Subcutaneous abdominal adipose tissue (tissue), 5 donors: ENCODE data around the gene RCAN2.

Experiments
- H3K27ac ChIP-seq: one replicate; pipeline ENCODE4 v1.7.0; 2013; ENCODE audit warnings: low read depth, mild to moderate bottlenecking, inconsistent platforms, low read length, moderate library complexity
- H3K27me3 ChIP-seq, 5 donors: one replicate each; pipeline ENCODE4 v1.7.0; 2013; ENCODE audit warnings: low read length in 5 of 5, inconsistent platforms in 1 of 5; ENCODE audit not compliant: control insufficient read depth in 5 of 5, insufficient read depth in 4 of 5
- H3K36me3 ChIP-seq, 5 donors: one replicate each; pipeline ENCODE4 v1.7.0; 2013; ENCODE audit warnings: low read length in 5 of 5; ENCODE audit not compliant: control insufficient read depth in 5 of 5, insufficient read depth in 5 of 5
- H3K4me1 ChIP-seq, 5 donors: one replicate each; pipeline ENCODE4 v1.7.0; 2013; ENCODE audit warnings: low read length in 5 of 5, mild to moderate bottlenecking in 3 of 5, moderate library complexity in 1 of 5; ENCODE audit not compliant: control insufficient read depth in 5 of 5, insufficient read depth in 5 of 5
- H3K4me3 ChIP-seq, 5 donors: one replicate each; pipeline ENCODE4 v1.7.0; 2013; ENCODE audit warnings: low read length in 5 of 5, low read depth in 1 of 5
- H3K9ac ChIP-seq, 5 donors: one replicate each; pipeline ENCODE4 v1.7.0; 2013; ENCODE audit warnings: low read length in 5 of 5, mild to moderate bottlenecking in 4 of 5, moderate library complexity in 3 of 5
- H3K9me3 ChIP-seq, 5 donors: one replicate each; pipeline ENCODE4 v1.7.0; 2013; ENCODE audit warnings: low read length in 5 of 5; ENCODE audit not compliant: control insufficient read depth in 5 of 5
- donor health status: healthy.
- donor health status: healthy.
- donor health status: healthy.
- donor health status: healthy.
- donor health status: healthy.

Gene RCAN2

GRCh38 chr6:46218457-46218856, 272.8 kb downstream of the RCAN2 start:
- H3K36me3 ChIP-seq = no peaks in the 10 kb centered on the region
- H3K4me3 ChIP-seq = no peak overlapping the region
- no peak overlapping the region for H3K9ac ChIP-seq
- H3K27me3 ChIP-seq = no peaks in the 10 kb centered on the region
- H3K9me3 ChIP-seq = no peaks in the 10 kb centered on the region
- peaks cover 0 to 10% (median 0%) of the 10 kb centered on the region in 5 donors for H3K4me1 ChIP-seq
- H3K27ac ChIP-seq = no peak overlapping the region

- Histone ChIP-seq H3K4me1 (peaks cover 0 to 9% (median 0%) of the 10 kb centered on the region in 5 donors), H3K9me3 (no peaks in the 10 kb centered on the region), H3K27ac (no peak overlapping the region), H3K36me3 (no peaks in the 10 kb centered on the region), H3K9ac (no peak overlapping the region), H3K4me3 (no peak overlapping the region), H3K27me3 (no peaks in the 10 kb centered on the region)
Observed at GRCh38 chr6:46217671-46218131, 273.5 kb downstream of the RCAN2 start.

GRCh38 chr6:46216879-46217278, 274.4 kb downstream of the RCAN2 start:
- Histone ChIP-seq H3K4me1 (peaks cover 0 to 3% (median 0%) of the 10 kb centered on the region in 5 donors), H3K36me3 (no peaks in the 10 kb centered on the region)

DNA sequence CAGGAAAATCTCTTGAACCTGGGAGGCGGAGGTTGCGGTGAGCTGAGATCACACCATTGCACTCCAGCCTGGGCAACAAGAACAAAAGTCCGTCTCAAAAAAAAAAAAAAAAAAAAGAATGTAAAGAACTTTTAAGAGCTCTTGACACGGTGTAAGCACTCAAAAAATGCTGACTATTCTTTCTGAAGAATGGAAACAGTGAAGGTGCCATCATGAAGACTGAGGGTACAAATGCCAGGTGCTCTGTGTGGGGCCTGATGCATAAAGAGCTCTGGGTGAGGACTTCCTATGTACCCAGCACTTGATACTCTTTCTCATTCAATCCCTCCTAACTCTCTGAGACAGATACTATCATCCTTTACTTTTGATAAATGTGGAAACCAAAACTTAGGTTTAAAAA, 275.5 kb downstream of the RCAN2 start:
- Histone ChIP-seq H3K9ac (no peak overlapping the region), H3K27ac (no peak overlapping the region), H3K9me3 (no peaks in the 10 kb centered on the region), H3K27me3 (no peaks in the 10 kb centered on the region), H3K4me1 (no peaks in the 10 kb centered on the region), H3K4me3 (no peak overlapping the region), H3K36me3 (no peaks in the 10 kb centered on the region)

More at GRCh38 chr6:46216879-46217278, 274.4 kb downstream of the RCAN2 start:
- Histone ChIP-seq H3K4me3 (no peak overlapping the region), H3K27me3 (no peaks in the 10 kb centered on the region), H3K9me3 (no peaks in the 10 kb centered on the region), H3K27ac (no peak overlapping the region), H3K9ac (no peak overlapping the region)

GRCh38 chr6:46215213-46215612, 276.0 kb downstream of the RCAN2 start:
- Histone ChIP-seq H3K27ac (no peak overlapping the region), H3K9ac (no peak overlapping the region), H3K4me1 (no peaks in the 10 kb centered on the region), H3K27me3 (no peaks in the 10 kb centered on the region), H3K9me3 (no peaks in the 10 kb centered on the region), H3K4me3 (no peak overlapping the region), H3K36me3 (no peaks in the 10 kb centered on the region)

- no peak overlapping the region for H3K4me3 ChIP-seq
- no peaks in the 10 kb centered on the region for H3K4me1 ChIP-seq
Observed at GRCh38 chr6:46211917-46212316, 279.3 kb downstream of the RCAN2 start.

GRCh38 chr6:46210294-46210693, 281.0 kb downstream of the RCAN2 start:
- Histone ChIP-seq H3K9ac (no peak overlapping the region), H3K9me3 (no peaks in the 10 kb centered on the region), H3K36me3 (no peaks in the 10 kb centered on the region), H3K27ac (no peak overlapping the region), H3K4me3 (no peak overlapping the region), H3K4me1 (no peaks in the 10 kb centered on the region), H3K27me3 (no peaks in the 10 kb centered on the region)

More at GRCh38 chr6:46211917-46212316, 279.3 kb downstream of the RCAN2 start:
- Histone ChIP-seq H3K27me3 (no peaks in the 10 kb centered on the region), H3K9ac (no peak overlapping the region), H3K36me3 (no peaks in the 10 kb centered on the region), H3K9me3 (no peaks in the 10 kb centered on the region), H3K27ac (no peak overlapping the region)

- H3K27me3 ChIP-seq = no peaks in the 10 kb centered on the region
- H3K9me3 ChIP-seq = no peaks in the 10 kb centered on the region
- H3K4me1 ChIP-seq = no peaks in the 10 kb centered on the region
- no peak overlapping the region for H3K4me3 ChIP-seq
- H3K36me3 ChIP-seq = no peaks in the 10 kb centered on the region
- H3K27ac ChIP-seq = no peak overlapping the region
- no peak overlapping the region for H3K9ac ChIP-seq
Observed at GRCh38 chr6:46208303-46208702, 282.9 kb downstream of the RCAN2 start.

DNA sequence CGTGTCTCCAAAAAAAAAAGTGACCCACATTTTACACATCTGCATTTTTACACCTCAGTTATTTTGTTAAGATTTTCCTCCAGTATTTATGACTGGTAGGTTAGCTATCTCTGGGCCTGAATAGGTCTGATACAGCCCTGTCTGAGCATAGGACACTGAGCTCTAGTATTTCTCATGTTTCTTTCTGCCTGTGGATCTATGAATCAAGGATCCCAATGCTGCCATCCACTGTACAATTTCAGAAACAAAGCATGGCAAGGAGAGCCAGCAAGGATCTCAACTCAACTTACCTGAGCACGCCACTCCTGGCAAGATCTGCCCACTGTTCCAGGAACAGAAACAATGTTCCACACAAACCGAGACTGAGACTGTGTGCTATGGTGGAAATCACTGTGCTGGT, 284.1 kb downstream of the RCAN2 start:
- no peak overlapping the region for H3K9ac ChIP-seq
- H3K4me3 ChIP-seq = no peak overlapping the region
- H3K9me3 ChIP-seq = peaks cover 0 to 6% (median 0%) of the 10 kb centered on the region in 5 donors
- H3K36me3 ChIP-seq = no peaks in the 10 kb centered on the region
- H3K4me1 ChIP-seq = no peaks in the 10 kb centered on the region
- H3K27ac ChIP-seq = no peak overlapping the region
- H3K27me3 ChIP-seq = no peaks in the 10 kb centered on the region

DNA sequence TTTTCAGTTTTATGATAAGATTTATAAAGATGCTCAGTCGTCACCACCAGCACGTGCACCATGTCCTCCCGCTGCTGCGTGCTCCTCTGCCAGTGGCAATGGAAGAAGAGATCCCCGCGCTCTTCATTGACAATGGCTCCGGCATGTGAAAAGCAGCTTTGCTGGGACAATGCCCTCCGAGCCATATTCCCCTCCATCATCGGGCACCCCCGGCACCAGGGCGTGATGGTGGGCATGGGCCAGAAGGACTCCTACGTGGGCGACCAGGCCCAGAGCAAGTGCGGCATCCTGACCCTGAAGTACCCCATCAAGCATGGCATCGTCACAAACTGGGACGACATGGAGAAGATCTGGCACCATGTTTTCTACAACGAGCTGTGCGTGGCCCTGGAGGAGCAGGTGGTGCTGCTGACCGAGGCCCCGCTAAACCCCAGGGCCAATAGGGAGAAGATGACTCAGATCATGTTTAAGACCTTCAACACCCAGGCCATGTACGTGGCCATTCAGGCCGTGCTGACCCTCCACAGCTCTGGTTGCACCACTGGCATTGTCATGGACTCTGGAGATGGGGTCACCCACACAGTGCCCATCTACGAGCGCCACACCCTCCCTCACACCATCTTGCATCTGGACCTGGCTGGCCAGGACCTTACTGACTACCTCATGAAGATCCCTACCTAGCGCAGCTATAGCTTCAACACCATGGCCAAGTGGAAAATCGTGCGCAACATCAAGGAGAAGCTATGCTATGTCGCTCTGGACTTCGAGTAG, 286.2 kb downstream of the RCAN2 start:
- H3K9ac ChIP-seq = no peak overlapping the region
- H3K27ac ChIP-seq = no peak overlapping the region
- no peak overlapping the region for H3K4me3 ChIP-seq
- peaks cover 0 to 6% (median 0%) of the 10 kb centered on the region in 5 donors for H3K9me3 ChIP-seq
- H3K4me1 ChIP-seq = no peaks in the 10 kb centered on the region
- H3K27me3 ChIP-seq = no peaks in the 10 kb centered on the region
- H3K36me3 ChIP-seq = no peaks in the 10 kb centered on the region
